Measurements from ENCODE around the gene AMMECR1. TPM values are rescaled to one million over a fixed set of nuclear protein-coding genes. Genes with fewer than 3 reads are reported as not detected.

Gene AMMECR1
- total RNA-seq, 4 donors from 2014 or later = 3.0 to 5.1 (median 3.7) TPM

- no peak for TF ChIP-seq CTCF (IDR thresholded peaks at IDR 0.05; ENCODE audit: low read depth)
These were observed 24.2 kb downstream of the AMMECR1 start for GRCh38 chrX:110293658-110294057.

GRCh38 chrX:110287605-110288004, 30.3 kb downstream of the AMMECR1 start:
- no peak for TF ChIP-seq CTCF (IDR thresholded peaks at IDR 0.05; ENCODE audit: low read depth)

- TF ChIP-seq CTCF (IDR thresholded peaks at IDR 0.05; ENCODE audit: low read depth) = no peak
These were observed 31.8 kb downstream of the AMMECR1 start for GRCh38 chrX:110286106-110286505.

GRCh38 chrX:110284159-110284558, 33.7 kb downstream of the AMMECR1 start:
- TF ChIP-seq CTCF (IDR thresholded peaks at IDR 0.05; ENCODE audit: low read depth) = no peak

- TF ChIP-seq CTCF (IDR thresholded peaks at IDR 0.05; ENCODE audit: low read depth) = no peak
These were observed 35.0 kb downstream of the AMMECR1 start for GRCh38 chrX:110282922-110283321.

GRCh38 chrX:110281377-110281776, 36.5 kb downstream of the AMMECR1 start:
- TF ChIP-seq CTCF (IDR thresholded peaks at IDR 0.05; ENCODE audit: low read depth) = no peak

- no peak for TF ChIP-seq CTCF (IDR thresholded peaks at IDR 0.05; ENCODE audit: low read depth)
These were observed 36.9 kb downstream of the AMMECR1 start for GRCh38 chrX:110280954-110281353.
